HG02943 (cell line): Measurements from ENCODE around the gene COASY.

ENCODE experiments used
- ATAC-seq: cut with Tn5 transposase; IDR thresholded peaks from one replicate; pipeline ENCODE4 v1.9.1; 2021; ENCODE audit warnings: mild to moderate bottlenecking, low read depth, moderate library complexity; ENCODE audit not compliant: unreplicated experiment

Gene COASY

DNA sequence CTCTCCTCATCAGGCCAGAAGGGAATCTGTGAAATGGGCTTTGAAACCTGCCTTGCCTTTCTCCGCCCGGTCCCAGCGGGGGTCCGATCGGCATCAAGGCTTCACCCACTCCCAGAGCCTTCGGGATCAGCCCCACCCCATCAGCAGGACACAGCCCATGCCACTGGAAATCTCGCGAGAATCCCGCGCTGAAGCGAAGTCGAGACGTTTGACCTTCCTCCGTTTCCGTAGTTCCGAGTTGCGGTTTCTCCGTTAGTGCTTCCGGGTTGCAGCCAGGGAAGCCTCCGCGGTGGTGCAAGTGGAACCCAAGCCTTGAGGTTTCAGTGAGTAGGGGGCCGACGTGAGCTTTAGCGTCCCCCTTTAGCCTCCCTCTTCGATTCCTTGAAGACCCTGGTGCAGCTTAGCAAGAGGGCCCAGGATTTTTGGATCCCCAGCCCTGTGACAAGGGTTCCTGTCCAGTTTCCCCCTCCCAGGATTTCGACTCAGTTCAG is at the start of gene COASY:
Gene COASY, plus strand, starts transcription at position 252 of the 491 bp plus-strand sequence. CDS start 475 bp downstream, outside the sequence.
- peak; percentile 47 for ATAC-seq

GRCh38 chr17:42512246-42512645 is 49.7 kb upstream of the COASY start:
- no peak for ATAC-seq

DNA sequence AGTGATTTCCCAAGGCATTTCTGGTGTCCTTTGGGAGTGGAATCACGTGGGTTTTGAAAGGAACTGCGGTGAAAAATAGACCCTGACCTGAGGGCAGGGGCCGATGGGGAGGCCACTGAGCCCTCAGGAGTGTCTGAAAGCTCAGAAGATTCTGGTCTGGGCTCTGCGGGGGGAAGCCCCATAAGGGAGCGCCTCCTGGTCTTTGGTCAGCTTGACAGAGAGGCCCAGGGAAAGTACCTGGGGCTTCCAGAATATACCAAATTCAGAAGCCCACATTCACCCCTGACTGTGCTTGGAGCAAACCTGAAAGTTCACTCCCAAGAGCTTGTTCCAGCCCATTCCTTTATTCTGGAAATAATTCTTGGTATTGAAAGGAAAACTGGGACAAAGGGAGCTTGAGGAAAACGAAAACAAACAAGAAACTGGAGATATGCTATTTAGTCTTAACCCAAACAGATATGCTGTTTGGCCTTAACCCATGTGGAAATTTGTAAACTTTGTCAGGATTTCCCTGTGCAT is 49.2 kb upstream of the COASY start:
- ATAC-seq: no peak

DNA sequence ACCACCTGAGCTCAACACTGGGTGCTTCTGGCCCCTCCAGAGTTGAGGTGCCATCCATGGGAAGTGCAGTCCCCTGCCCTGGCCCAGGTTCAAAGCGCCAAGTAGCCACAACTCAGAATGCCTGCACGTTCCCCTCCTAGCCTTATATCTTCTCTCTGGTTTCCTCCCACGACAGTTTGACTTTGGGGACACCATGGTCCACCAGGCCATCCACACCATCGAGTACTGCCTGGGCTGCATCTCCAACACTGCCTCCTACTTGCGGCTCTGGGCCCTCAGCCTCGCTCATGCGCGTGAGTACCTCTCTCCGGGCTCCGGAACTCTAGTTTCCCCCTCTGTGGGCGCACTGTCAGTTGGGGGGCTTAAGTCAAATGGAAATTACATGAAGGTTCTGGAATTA is 48.3 kb upstream of the COASY start:
- ATAC-seq: no peak

DNA sequence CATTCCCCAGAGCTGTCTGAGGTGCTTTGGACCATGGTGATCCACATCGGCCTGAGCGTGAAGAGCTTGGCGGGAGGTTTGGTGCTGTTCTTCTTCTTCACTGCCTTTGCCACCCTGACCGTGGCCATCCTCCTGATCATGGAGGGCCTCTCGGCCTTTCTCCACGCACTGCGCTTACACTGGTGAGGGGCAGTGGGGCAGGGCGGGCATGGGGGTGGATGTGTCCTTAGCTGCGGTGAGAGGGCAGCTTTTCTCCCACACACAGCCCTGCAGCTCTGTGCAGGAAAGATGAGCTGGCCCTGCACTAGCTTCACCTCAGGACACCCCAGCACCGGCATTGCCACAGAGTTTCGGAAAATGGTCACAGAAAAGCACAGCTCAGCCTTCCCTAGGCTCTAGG is 47.7 kb upstream of the COASY start:
- no peak for ATAC-seq

DNA sequence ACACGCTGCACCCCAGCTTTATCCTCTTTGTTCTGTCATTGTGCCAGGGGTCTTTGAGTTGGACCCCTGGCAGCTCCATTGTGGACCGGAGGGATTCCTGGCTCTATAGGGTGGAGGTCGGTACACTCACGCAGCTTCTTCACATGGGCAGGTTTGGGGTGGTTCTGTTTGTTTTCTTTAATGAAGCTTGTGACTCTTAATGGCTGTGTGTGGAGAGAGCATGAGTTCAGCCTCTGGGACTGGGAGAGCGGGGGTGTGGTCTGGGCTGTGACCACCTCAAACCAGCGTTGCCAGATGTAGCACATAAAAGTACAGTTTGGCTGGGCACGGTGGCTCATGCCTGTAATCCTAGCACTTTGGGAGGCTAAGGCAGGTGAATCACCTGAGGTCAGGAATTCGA is 47.1 kb upstream of the COASY start:
- ATAC-seq: no peak

GRCh38 chr17:42517516-42517915 is 44.4 kb upstream of the COASY start:
- no peak for ATAC-seq

- no peak for ATAC-seq
Observed at GRCh38 chr17:42518046-42518754, 43.7 kb upstream of the COASY start.

DNA sequence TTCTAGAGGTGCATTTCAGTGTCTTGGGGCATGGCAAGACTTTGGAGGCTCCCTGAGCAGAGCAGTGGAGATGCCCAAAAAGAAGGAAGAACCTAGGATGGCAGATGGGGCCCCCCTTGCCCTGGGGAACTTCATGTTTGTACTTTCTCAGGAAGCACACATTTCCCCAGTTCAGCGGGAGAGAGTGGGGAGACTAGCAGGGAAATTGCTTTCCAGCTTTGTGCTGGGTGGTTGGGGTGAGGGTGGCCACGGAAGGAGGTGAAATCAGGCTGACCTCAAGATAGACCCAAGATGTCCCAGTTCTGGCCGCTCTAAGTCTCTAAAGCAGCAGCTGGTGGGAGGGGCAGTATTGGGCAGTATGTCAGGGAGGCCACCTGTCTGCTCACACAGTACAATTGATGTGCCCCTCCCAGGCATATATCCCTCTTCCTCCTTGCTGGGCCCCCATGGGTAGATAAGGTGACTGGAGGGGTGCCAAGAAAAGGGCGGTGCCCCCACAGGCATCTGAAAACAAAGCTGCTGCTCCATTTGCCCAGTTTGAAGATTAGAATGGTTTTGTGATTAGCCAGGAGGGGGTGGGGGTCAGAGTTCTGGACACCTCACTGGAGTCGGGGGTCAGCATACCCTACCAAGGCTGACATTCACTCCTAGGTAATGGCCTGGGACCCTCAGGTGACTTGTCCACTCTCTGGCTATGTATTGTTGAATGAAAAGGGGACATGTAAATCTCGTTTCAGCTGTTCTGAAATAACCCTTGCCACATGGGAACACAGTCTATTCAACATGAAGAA is 43.0 kb upstream of the COASY start:
- ATAC-seq: no peak

DNA sequence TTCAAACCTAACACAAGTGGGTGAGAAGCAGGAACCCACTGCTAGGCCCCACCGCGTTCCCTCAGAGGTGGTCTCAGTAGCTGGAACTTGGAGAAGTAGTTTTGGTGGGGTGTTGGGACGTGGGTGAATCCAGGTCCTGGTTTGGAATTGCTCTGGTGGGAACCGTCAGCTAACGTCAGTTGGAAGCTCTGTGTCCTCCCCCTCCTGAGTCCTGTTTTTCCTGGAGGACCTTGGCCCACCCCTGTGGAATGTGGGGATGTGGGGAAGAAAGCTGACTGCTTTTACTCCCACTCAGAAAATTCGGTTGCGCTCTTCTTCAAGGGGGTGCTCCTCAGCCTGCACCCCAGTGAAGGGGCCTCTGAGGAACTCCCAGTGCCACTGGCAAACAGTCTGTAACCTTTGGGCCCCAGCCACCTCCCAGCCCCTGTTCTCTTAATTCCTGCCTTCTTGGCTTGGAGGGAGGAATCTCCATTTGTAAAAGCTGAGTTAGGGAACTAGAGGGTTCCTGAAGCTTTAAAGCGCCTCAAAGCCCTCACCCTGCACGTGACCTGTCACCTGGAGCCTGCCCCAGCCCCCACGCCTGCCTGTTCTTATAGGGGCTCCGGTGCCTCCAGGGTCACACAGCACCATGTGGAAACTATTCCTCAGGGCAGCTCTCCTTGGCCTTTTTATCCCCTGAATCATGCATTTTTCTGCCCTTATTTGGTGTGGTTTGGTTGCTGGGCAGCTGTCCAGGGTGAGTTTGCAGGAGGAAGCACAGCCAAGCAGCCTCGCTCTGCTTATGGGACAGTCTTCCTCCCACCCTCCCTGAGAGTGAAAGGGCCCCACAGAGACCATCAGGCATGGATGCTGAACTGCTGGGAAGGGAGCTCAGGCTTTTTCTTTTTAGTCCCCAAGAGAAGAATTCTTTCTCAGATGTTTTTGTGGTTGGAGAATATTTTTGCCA is 42.1 kb upstream of the COASY start:
- ATAC-seq: no peak

DNA sequence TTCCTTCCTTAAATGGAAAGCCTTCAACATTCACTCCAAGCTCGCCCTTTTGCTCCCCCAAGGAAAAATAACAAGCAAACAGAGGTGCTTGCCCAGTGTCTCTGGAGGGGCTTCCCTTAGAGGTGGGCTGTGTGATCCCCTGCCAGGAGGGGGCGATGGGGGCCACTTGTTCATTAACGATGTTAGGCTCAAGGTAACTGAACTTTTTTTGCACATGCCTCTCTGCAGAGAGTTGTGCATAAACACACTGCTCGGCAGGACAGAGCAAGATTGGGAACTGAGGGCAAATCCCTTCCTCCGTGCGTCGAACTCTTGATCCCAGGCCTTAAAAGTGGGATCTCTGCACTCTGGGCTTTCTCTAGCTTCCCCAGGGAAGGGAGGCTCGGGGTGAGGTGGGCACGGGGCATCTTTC is 41.4 kb upstream of the COASY start:
- ATAC-seq: no peak

DNA sequence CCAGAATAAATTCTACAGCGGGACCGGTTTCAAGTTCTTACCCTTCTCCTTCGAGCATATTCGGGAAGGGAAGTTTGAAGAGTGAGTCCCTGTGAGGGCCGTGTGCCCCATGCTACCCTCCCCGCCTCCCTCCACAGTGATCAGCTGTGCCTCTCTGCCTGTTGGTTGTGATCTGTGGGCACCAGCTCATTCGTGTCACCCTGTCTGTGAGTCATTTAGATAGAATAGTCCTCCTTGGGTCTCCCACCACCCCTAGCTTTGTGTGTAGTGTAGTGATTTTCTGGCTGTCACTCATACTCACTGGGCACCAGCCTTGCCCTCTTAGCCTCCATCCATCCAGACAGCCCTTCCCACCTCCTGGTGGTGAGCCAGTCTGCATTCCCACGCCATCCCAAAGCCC is 40.9 kb upstream of the COASY start:
- no peak for ATAC-seq

DNA sequence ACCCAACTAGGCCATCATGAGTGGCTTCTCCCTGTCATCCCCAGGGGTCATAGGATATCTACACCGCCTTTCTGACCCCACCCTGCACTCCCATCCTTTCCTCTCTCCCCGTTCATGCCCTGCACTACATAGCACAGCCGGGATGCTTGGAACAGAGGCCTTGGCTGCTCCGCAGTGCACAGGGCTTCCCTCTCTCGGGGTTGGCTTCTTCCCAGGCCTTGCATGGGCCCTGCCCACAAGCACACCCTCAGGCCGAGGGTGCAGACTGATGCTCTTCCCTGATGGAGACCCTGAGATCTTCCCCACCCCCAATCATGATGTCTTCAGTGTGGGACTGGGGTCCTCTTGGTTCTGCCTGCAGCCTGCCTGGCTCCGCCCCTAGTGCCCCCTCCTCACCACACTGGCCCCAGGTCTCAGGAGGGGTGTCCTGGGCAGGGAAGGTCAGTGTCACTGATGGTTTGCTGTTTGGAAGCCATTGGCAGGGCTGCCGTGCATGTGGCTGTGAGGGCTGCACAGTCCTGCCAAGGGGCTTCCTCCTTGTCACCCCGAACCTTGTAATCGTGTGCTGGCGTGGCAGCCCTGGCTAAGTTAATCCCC is 40.2 kb upstream of the COASY start:
- no peak for ATAC-seq

DNA sequence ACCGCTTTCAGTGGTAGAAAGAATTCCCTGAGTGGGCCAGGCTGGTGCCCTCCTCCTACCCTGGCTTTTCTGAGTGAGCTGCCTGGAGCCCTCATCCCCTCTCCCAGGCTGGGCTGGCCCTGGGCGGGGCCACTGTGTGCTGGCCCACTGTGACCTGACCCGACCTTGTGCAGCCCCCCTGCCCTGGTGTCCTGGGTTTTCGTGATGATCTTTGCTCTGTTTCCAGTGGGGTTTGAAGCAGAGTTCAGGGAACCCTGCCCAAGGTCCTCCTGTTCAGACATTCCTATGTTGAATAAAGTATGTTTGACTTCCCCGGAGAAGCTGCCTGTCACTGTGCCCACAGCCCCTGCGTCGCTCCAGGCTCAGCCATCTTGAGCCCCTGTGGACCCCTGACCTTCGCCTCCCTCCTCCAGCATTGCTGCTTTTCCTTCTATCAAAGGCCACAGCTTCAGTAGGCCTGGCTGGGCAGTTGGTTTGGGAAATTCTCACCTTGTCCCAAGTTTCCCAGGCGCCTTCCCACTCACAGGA is 39.6 kb upstream of the COASY start:
- ATAC-seq: no peak

GRCh38 chr17:42522798-42523278 is 39.1 kb upstream of the COASY start:
- no peak for ATAC-seq

DNA sequence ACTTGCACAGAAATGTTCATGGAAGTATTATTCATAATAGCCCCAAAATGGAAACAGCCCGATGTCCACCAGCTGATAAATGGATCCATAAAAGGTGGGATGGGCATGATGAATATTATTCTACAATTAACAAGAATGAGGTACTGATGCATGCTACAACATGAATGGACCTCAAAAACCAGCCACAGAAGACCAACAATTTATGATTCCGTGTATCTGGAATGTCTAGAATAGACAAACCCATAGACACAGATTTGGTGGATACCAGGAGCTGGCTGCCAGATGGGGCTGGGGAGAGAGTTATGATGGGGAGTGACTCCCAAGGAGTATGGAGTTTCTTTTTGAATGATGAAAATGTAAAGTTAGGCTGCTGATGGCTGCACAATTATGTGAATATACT is 36.7 kb upstream of the COASY start:
- ATAC-seq: no peak

- no peak for ATAC-seq
Observed at GRCh38 chr17:42526031-42526444, 35.9 kb upstream of the COASY start.

GRCh38 chr17:42527932-42528331 is 34.0 kb upstream of the COASY start:
- ATAC-seq: no peak

- no peak for ATAC-seq
Observed at GRCh38 chr17:42529061-42529460, 32.9 kb upstream of the COASY start.
